K562 (cell line): ENCODE data around the gene GSTO2. TPM values are rescaled to one million over a fixed set of nuclear protein-coding genes. Genes with fewer than 3 reads are reported as not detected.

Source experiments
- ATAC-seq: fragments of 200-7000 bp; cut with Tn5 transposase; 3 replicates; pipeline ENCODE4 v1.9.1; 2020; ENCODE audit warnings: moderate library complexity
- BruUV-seq: library from RNA; stranded (reverse); fragments of 400-500 nt; replicated peaks from 2 replicates; lab custom pipeline; 2021; lab: Mats Ljungman, UMichigan
- CTCF ChIA-PET: fragments of 300-600 bp; formaldehyde crosslinking; extraction: SDS; loops from one replicate; lab custom pipeline; 2021; ENCODE audit warnings: low intra/inter-chr PET ratio; lab: Yijun Ruan, JAX
- POLR2A ChIA-PET: fragments of 300-600, 350-650 bp; sonication (Branson Sonifier 250); formaldehyde crosslinking; extraction: SDS; loops from one replicate; lab custom pipeline; 2021; ENCODE audit warnings: antibody characterized with exemption, inconsistent platforms; lab: Yijun Ruan, JAX
- DNase-seq, 4 experiments: peaks; one replicate each; pipeline versions ENCODE4 v3.0.0 to v3.0.0-alpha.2; 2011 to 2018; ENCODE audit warnings: low spot score in 3 of 4, mixed read lengths in 3 of 4; ENCODE audit errors: extremely low read depth in 1 of 4
- FAIRE-seq: peaks from 2 replicates; lab custom pipeline; 2011; peaks lifted over from hg19 to GRCh38; lab: Jason Lieb, UNC
- H2AFZ ChIP-seq: 2 replicates; pipeline ENCODE4 v1.6.0; 2011; ENCODE audit warnings: low read depth, low read length, control low read depth, inconsistent platforms
- H3K27ac ChIP-seq: fragments of 200-600 bp; 3 replicates; pipeline ENCODE4 v1.8.0; 2011; ENCODE audit warnings: low read depth, mild to moderate bottlenecking, control low read depth, inconsistent platforms, low read length, moderate library complexity, mixed read lengths; ENCODE audit errors: extremely low read depth
- H3K27me3 ChIP-seq, 2 experiments: fragments of 300-600 bp in 1 of 2; 2 replicates in 1 of 2; 3 replicates in 1 of 2; pipeline versions ENCODE4 v1.6.0 to v1.8.0; 2011; ENCODE audit warnings: inconsistent platforms in 2 of 2, low read length in 2 of 2, mild to moderate bottlenecking in 1 of 2, mixed read lengths in 1 of 2, moderate library complexity in 1 of 2; ENCODE audit not compliant: control insufficient read depth in 2 of 2, insufficient read depth in 2 of 2
- H3K36me3 ChIP-seq: fragments of 300-600 bp; 3 replicates; pipeline ENCODE4 v1.8.0; 2011; ENCODE audit warnings: mild to moderate bottlenecking, low read length, inconsistent platforms; ENCODE audit not compliant: control insufficient read depth, insufficient read depth
- H3K4me1 ChIP-seq, 2 experiments: fragments of 200-600 bp in 1 of 2; replicated peaks in 1 of 2; 2 replicates in 1 of 2; 3 replicates in 1 of 2; pipeline versions ENCODE4 v1.5.1 to v1.8.0; 2011; ENCODE audit warnings: inconsistent platforms in 2 of 2, low read length in 2 of 2, mild to moderate bottlenecking in 1 of 2, mixed read lengths in 1 of 2, moderate library complexity in 1 of 2; ENCODE audit not compliant: control insufficient read depth in 2 of 2, insufficient read depth in 2 of 2
- H3K4me2 ChIP-seq: 2 replicates; pipeline ENCODE4 v1.6.1; 2011; ENCODE audit warnings: low read length, control low read depth, inconsistent platforms, mixed read lengths; ENCODE audit not compliant: insufficient read depth
- H3K4me3 ChIP-seq: fragments of 200-600 bp; sonication (generic), shearing (Covaris generic); 2 replicates; pipeline ENCODE4 v1.5.1; 2016; ENCODE audit warnings: control low read depth, inconsistent platforms
- H3K79me2 ChIP-seq: fragments of 200-600 bp; 3 replicates; pipeline ENCODE4 v1.8.0; 2011; ENCODE audit warnings: low read length, inconsistent platforms; ENCODE audit not compliant: control insufficient read depth, insufficient read depth
- H3K9ac ChIP-seq, 2 experiments: 2 replicates each; pipeline versions ENCODE4 v1.6.0 to v1.6.1; 2011; ENCODE audit warnings: low read depth in 2 of 2, low read length in 2 of 2, control low read depth in 1 of 2, inconsistent platforms in 1 of 2, mild to moderate bottlenecking in 1 of 2, mixed read lengths in 1 of 2; ENCODE audit not compliant: insufficient read depth in 1 of 2
- H3K9me1 ChIP-seq: one replicate; pipeline ENCODE4 v1.6.0; 2011; ENCODE audit warnings: inconsistent platforms, mild to moderate bottlenecking, low read length, moderate library complexity; ENCODE audit not compliant: control insufficient read depth, insufficient read depth
- H3K9me3 ChIP-seq: replicated peaks from 2 replicates; pipeline ENCODE4 v1.5.1; 2011; ENCODE audit warnings: low read depth, low read length, inconsistent platforms; ENCODE audit not compliant: control insufficient read depth, insufficient read depth
- H4K20me1 ChIP-seq: replicated peaks from 2 replicates; pipeline ENCODE4 v1.6.1; 2011; ENCODE audit warnings: low read length, inconsistent platforms, mixed read lengths; ENCODE audit not compliant: control insufficient read depth, insufficient read depth
- ZFP36 ChIP-seq: fragments of 150-350 bp; IDR thresholded peaks from 2 replicates; pipeline ENCODE4 v1.6.1; 2018; ENCODE audit warnings: low read length, low read depth; ENCODE audit not compliant: partially characterized antibody
- WGBS: fragments of 100-300 bp; shearing (Covaris generic); methylation state at CpG from one replicate; pipeline ENCODE4 v1.1.6; 2016; ENCODE audit warnings: low coverage, mixed read lengths; ENCODE audit not compliant: insufficient coverage; ENCODE audit errors: missing lambda C conversion rate; 5-methylcytosine and 5-hydroxymethylcytosine counted together
- in situ Hi-C: fragments of 300-500 bp; cut with MboI; formaldehyde crosslinking; loops from 4 replicates; pipeline ENCODE4 v1.15.0; 2018; ENCODE audit warnings: inconsistent platforms, mixed read lengths
- intact Hi-C: fragments of 100-400 bp; cut with micrococcal nuclease; formaldehyde crosslinking; loops from 2 replicates; pipeline ENCODE4 v1.14.2; 2022
- polyA plus RNA-seq, 8 experiments: library from polyadenylated mRNA; depleted of rRNA in 4 of 8; stranded (reverse) in 5 of 8; unstranded in 3 of 8; fragments of >200 nt; fragmentation: Nextera tagmentation in 2 of 8; fragmentation: Illumina TruSeq in 1 of 8; extraction: Ambion mirVana in 2 of 8; extraction: Trizol in 1 of 8; gene quantifications; 2 replicates each; pipeline versions ENCODE4 v1.2.1 to v1.2.3, GENCODE V29; 2011 to 2014; ENCODE audit warnings: inconsistent platforms in 1 of 8, missing spikeins in 1 of 8
- total RNA-seq, 7 experiments: library from RNA; depleted of rRNA in 6 of 7; stranded (reverse); fragments of >200 nt in 6 of 7; fragmentation: Illumina TruSeq in 2 of 7; extraction: Trizol in 2 of 7; gene quantifications; 2 replicates each; pipeline versions ENCODE4 v1.2.1 to v1.2.3, GENCODE V29; 2011 to 2021; ENCODE audit warnings: low replicate concordance in 1 of 7
- TF ChIP-seq, protein P1 (sequence below), 2 experiments: fragments of 150-350 bp in 1 of 2; IDR thresholded peaks; 2 replicates each; pipeline ENCODE4 v1.6.1; 2012 to 2016; ENCODE audit warnings: low read depth in 2 of 2, low read length in 2 of 2, mild to moderate bottlenecking in 1 of 2, moderate library complexity in 1 of 2

GSTO2 gene
- total and polyA plus RNA-seq, 9 of the 15 experiments (the other 6 are each of a cell fraction or from before 2014, with no cell fraction given): 0.18 to 1.8 (median 0.90) TPM

DNA sequence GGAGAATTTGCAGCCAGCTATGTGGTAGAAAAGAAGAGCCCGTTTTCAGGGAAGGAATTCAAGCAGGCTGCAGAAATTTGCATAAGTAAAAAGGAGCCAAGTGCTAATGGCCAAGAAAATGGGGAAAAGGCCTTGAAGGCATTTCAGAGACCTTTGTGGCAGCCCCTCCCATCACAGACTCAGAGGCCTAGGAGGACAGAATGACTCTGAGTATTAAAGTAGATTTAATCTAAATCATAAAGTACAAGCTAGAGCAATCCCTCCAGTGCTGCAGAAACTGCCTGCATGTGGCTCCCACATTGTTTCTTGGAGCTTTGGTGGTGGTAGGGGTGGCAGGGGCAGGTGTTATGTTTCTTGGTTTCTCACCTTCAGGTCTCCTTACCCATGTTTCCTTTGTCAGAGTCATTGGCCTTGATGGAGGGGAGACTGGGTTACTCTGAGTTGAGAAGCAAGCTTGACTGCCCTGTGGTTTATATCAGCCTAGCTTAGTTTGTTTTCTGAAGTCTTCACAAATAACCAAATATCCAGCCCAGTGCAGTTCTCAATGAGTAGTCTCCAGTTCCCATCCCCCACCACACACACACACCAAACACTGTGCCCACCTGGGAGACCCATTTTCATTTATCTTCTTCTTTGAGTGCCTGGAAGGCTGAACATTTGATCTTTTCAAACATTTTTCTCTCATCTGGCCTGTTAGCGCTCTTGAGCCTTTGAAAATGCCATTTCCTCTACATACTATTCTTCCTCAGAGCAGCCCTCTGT lies 34.8 kb downstream of the GSTO2 start:
- Histone ChIP-seq H3K27me3 (peaks cover 0 to 2% of the 10 kb centered on the region in 2 experiments; a peak in 1 of 5 replicates), H3K9me1 (no peaks in the 10 kb centered on the region), H3K4me2 (no peak overlapping the region), H3K9me3 (no peaks in the 10 kb centered on the region; the same call in 1 of the 2 replicates), H3K36me3 (no peaks in the 10 kb centered on the region), H3K79me2 (no peaks in the 10 kb centered on the region)
- intact Hi-C loops: no loop called here
- in situ Hi-C loops: no loop called here
- no peak for ATAC-seq
- no peak for DNase-seq
- CTCF ChIA-PET: interaction anchor here (2.5 kb wide), 1 partner anchor 46 kb away, joined by 11 read pairs; no protein-coding TSS in a partner anchor
- 32% methylated on average over 2 of the region's 2 CpGs for WGBS
- TF ChIP-seq ZFP36: peak; percentile 63
- TF ChIP-seq, protein P1, sequence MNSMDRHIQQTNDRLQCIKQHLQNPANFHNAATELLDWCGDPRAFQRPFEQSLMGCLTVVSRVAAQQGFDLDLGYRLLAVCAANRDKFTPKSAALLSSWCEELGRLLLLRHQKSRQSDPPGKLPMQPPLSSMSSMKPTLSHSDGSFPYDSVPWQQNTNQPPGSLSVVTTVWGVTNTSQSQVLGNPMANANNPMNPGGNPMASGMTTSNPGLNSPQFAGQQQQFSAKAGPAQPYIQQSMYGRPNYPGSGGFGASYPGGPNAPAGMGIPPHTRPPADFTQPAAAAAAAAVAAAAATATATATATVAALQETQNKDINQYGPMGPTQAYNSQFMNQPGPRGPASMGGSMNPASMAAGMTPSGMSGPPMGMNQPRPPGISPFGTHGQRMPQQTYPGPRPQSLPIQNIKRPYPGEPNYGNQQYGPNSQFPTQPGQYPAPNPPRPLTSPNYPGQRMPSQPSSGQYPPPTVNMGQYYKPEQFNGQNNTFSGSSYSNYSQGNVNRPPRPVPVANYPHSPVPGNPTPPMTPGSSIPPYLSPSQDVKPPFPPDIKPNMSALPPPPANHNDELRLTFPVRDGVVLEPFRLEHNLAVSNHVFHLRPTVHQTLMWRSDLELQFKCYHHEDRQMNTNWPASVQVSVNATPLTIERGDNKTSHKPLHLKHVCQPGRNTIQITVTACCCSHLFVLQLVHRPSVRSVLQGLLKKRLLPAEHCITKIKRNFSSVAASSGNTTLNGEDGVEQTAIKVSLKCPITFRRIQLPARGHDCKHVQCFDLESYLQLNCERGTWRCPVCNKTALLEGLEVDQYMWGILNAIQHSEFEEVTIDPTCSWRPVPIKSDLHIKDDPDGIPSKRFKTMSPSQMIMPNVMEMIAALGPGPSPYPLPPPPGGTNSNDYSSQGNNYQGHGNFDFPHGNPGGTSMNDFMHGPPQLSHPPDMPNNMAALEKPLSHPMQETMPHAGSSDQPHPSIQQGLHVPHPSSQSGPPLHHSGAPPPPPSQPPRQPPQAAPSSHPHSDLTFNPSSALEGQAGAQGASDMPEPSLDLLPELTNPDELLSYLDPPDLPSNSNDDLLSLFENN (IDR thresholded peaks at IDR 0.05; ENCODE audit: low read depth in 2 of 2, low read length in 2 of 2): no peak
- TF ChIP-seq, all 486 proteins: peak for 1
- FAIRE-seq: no peak
- Histone ChIP-seq H3K9ac (no peak overlapping the region), H3K4me3 (no peak overlapping the region), H4K20me1 (no peaks in the 10 kb centered on the region), H2AFZ (no peak overlapping the region), H3K27ac (no peak overlapping the region), H3K4me1 (no peaks in the 10 kb centered on the region; a peak in 3 of 5 replicates)
- POLR2A ChIA-PET: no interaction called here
- no TSS peak for BruUV-seq
